Testis (tissue), 2 donors: Measurements from ENCODE around the gene NUBPL.
"Not testable (repeated sequence)": the region's sequence is repeated elsewhere in the genome, so short reads cannot be mapped to it uniquely, and the experiment has no call there.

ENCODE experiments used
- POLR2A ChIP-seq: fragments of 450-650 bp; IDR thresholded peaks from one replicate; pipeline ENCODE4 v1.6.1; 2017; ENCODE audit warnings: antibody characterized with exemption, mild to moderate bottlenecking, moderate library complexity
- TF ChIP-seq, protein P1 (sequence below), 3 experiments: fragments of 450-650 bp in 2 of 3; fragments of 200-600 bp in 1 of 3; sonication (generic) in 1 of 3; IDR thresholded peaks; one replicate each; pipeline ENCODE4 v1.5.1; 2016 to 2019; ENCODE audit warnings: antibody characterized with exemption in 3 of 3, mild to moderate bottlenecking in 2 of 3, moderate library complexity in 1 of 3

DNA sequence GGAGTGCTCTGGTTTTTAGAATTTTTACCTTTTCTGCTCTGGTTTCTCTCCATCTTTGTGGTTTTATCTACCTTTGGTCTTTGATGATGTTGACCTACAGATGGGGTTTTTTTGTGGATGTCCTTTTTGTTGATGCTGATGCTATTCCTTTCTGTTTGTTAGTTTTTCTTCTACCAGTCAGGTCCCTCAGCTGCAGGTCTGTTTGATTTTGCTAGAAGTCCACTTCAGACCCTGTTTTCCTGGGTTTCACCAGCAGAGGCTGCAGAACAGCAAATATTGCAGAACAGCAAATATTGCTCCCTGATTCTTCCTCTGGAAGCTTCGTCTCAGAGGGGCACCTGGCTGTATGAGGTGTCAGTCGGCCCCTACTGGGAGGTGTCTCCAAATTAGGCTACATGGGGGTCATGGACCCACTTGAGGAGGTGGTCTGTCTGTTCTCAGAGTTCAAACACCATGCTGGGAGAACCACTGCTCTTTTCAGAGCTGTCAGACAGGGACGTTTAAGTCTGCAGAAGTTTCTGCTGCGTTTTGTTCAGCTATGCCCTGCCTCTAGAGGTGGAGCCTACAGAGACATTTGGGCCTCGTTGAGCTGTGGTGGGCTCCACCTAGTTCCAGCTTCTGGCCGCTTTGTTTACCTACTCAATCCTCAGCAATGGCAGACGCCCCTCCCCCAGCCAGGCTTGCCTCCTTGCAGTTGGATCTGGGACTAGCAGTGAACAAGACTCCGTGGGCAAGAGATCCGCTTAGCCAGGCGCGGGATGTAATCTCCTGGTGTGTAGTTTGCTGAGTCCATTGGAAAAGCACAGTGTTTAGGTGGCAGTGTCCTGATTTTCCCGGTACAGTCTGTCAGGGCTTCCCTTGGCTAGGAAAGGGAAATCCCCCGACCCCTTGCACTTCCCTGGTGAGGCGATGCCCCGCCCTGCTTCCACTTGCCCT lies 250.8 kb downstream of the NUBPL start:
- TF ChIP-seq, protein P1, sequence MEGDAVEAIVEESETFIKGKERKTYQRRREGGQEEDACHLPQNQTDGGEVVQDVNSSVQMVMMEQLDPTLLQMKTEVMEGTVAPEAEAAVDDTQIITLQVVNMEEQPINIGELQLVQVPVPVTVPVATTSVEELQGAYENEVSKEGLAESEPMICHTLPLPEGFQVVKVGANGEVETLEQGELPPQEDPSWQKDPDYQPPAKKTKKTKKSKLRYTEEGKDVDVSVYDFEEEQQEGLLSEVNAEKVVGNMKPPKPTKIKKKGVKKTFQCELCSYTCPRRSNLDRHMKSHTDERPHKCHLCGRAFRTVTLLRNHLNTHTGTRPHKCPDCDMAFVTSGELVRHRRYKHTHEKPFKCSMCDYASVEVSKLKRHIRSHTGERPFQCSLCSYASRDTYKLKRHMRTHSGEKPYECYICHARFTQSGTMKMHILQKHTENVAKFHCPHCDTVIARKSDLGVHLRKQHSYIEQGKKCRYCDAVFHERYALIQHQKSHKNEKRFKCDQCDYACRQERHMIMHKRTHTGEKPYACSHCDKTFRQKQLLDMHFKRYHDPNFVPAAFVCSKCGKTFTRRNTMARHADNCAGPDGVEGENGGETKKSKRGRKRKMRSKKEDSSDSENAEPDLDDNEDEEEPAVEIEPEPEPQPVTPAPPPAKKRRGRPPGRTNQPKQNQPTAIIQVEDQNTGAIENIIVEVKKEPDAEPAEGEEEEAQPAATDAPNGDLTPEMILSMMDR (IDR thresholded peaks at IDR 0.05), result not testable (repeated sequence)
- not testable (repeated sequence) for TF ChIP-seq POLR2A
